Panc1 (cell line): ENCODE results near the gene NDUFB3. TPM values are rescaled to one million over a fixed set of nuclear protein-coding genes. Genes with fewer than 3 reads are reported as not detected.
A peak's percentile ranks its signal among the peaks of the same experiment; 100 is the strongest.
"Not testable (repeated sequence)": the region's sequence is repeated elsewhere in the genome, so short reads cannot be mapped to it uniquely, and the experiment has no call there.

Source experiments
- ATAC-seq: fragments of 200-7000 bp; cut with Tn5 transposase; 2 replicates; pipeline ENCODE4 v1.9.1; 2020; ENCODE audit warnings: mild to moderate bottlenecking, moderate library complexity
- BruUV-seq: library from RNA; stranded (reverse); fragments of 400-500 nt; replicated peaks from 2 replicates; lab custom pipeline; 2021; lab: Mats Ljungman, UMichigan
- CTCF ChIA-PET: fragments of 300-600 bp; sonication (Branson Sonifier 250); formaldehyde crosslinking; loops from one replicate; lab custom pipeline; 2022; ENCODE audit warnings: antibody characterized with exemption; lab: Charles Lee
- POLR2A ChIA-PET: fragments of 300-600 bp; sonication (Branson Sonifier 250); formaldehyde crosslinking; loops from one replicate; lab custom pipeline; 2022; ENCODE audit warnings: antibody characterized with exemption; lab: Charles Lee
- DNase-seq: peaks from one replicate; pipeline ENCODE4 v3.0.0-alpha.2; 2010; ENCODE audit warnings: low read depth, low spot score
- H3K27ac ChIP-seq: 2 replicates; pipeline ENCODE4 v1.5.1; 2011; ENCODE audit warnings: mild to moderate bottlenecking, low read length, inconsistent platforms
- H3K27me3 ChIP-seq: fragments of 200-500 bp; sonication (Bioruptor generic); 2 replicates; pipeline ENCODE4 v1.6.0; 2014; ENCODE audit warnings: low read length, inconsistent platforms; ENCODE audit not compliant: control insufficient read depth, insufficient read depth
- H3K36me3 ChIP-seq: fragments of 200-500 bp; sonication (Bioruptor generic); 2 replicates; pipeline ENCODE4 v1.5.1; 2014; ENCODE audit warnings: inconsistent platforms, mild to moderate bottlenecking, low read length, moderate library complexity; ENCODE audit not compliant: control insufficient read depth, insufficient read depth
- H3K4me1 ChIP-seq: 2 replicates; pipeline ENCODE4 v1.5.1; 2011; ENCODE audit warnings: inconsistent platforms, mild to moderate bottlenecking, low read length, moderate library complexity; ENCODE audit not compliant: control insufficient read depth, insufficient read depth
- H3K4me3 ChIP-seq, 2 experiments: 2 replicates each; pipeline ENCODE4 v1.5.1; 2011 to 2012; ENCODE audit warnings: low read depth in 2 of 2, low read length in 2 of 2, mild to moderate bottlenecking in 2 of 2, inconsistent platforms in 1 of 2, moderate library complexity in 1 of 2
- H3K9me3 ChIP-seq: fragments of 200-500 bp; sonication (Bioruptor generic); 2 replicates; pipeline ENCODE4 v1.5.1; 2014; ENCODE audit warnings: low read depth, mild to moderate bottlenecking, inconsistent platforms, low read length, moderate library complexity; ENCODE audit not compliant: control insufficient read depth, insufficient read depth
- CTCF ChIP-seq: fragments of 450-650 bp; IDR thresholded peaks from 2 replicates; pipeline ENCODE4 v1.5.1; 2017; ENCODE audit warnings: mild to moderate bottlenecking
- POLR2AphosphoS5 ChIP-seq: IDR thresholded peaks from 2 replicates; pipeline ENCODE4 v1.6.1; 2012; ENCODE audit warnings: mild to moderate bottlenecking, low read depth, low read length, moderate library complexity
- TCF7L2 ChIP-seq: IDR thresholded peaks from 2 replicates; pipeline ENCODE4 v1.6.1; 2011; ENCODE audit warnings: mild to moderate bottlenecking, low read depth, low read length, inconsistent platforms
- in situ Hi-C: cut with HindIII; loops from 2 replicates; pipeline ENCODE4 v1.10.0; 2016; ENCODE audit warnings: low sequenced_read_pairs, low pct_unique_long_range_greater_than_20kb
- intact Hi-C: fragments of 100-400 bp; cut with micrococcal nuclease; formaldehyde crosslinking; loops from one replicate; pipeline ENCODE4 v1.10.0; 2022; ENCODE audit not compliant: unreplicated experiment
- total RNA-seq: library from RNA; stranded (reverse); gene quantifications from one replicate; pipeline ENCODE4 v1.2.1, GENCODE V29; 2021; ENCODE audit not compliant: unreplicated experiment

Gene NDUFB3
- total RNA-seq, 1 experiment from 2014 or later, result 88.6 TPM

DNA sequence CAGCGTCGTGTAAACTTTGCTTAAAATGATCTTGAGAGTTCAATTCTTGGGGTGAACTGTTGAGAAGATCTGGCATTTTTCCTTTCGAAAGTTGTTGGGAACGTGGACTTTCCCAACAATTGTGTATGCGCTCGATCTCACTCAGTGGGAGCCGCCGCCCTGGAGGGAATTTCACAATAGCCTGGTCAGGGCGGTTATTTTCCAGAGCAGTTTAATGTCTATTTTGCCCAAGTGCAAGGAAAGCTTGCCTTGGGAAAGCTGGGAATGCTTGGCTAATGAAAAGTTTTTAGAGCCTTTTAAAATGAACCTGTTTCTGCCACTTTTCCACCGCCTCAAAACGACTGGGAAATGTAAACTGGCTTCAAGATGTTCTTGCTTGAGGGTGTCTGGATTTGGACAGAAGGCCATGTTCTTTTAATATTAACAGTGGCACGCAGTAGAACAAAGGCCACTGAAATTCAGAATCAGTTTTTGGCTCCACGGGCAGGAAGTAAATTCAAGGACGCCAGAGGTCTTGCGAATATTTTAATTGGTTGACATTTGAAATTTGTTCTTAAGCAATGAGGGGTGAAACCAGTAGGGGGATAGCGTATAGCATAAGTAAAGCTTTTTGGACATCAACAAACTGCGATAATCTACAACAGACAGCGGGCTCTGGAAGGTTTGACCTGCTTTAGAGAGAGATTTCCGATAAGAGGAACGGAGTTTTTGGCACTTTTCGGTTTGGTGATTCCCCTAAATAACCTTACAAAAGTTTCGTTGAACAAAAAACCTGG is 45.3 kb downstream of the NDUFB3 start:
- DNase-seq (peak; percentile 69), ATAC-seq (peak; percentile 31)
- BruUV-seq, result no TSS peak
- no peaks in the 10 kb centered on the region for H3K36me3 ChIP-seq
- ChIA-PET POLR2A (interaction anchor here (0.6 to 1.2 kb wide), 4 partner anchors 10 to 153 kb away, joined by 3 to 11 read pairs (median 8); no protein-coding TSS in a partner anchor), CTCF (interaction anchor here (1.1 kb wide), 1 partner anchor 41 kb away, joined by 6 read pairs; no protein-coding TSS in a partner anchor)
- TF ChIP-seq CTCF, result no peak; the same call in 1 of the 2 replicates
- H3K27ac ChIP-seq, result peak overlapping the region; percentile 100
- peaks cover 36% of the 10 kb centered on the region for H3K4me1 ChIP-seq
- H3K4me3 ChIP-seq, result peak overlapping the region; percentile 67 to 84
- no peaks in the 10 kb centered on the region for H3K27me3 ChIP-seq
- intact Hi-C loops, result no loop called here
- in situ Hi-C loops, result no loop called here
- H3K9me3 ChIP-seq, result no peaks in the 10 kb centered on the region

- peak overlapping the region; percentile 100 for H3K27ac ChIP-seq
- ATAC-seq, H3K36me3 ChIP-seq, in situ Hi-C loops, H3K27me3 ChIP-seq, DNase-seq, intact Hi-C loops, H3K9me3 ChIP-seq: not testable (repeated sequence)
- CTCF ChIA-PET, result interaction anchor here (0.7 to 0.8 kb wide), 2 partner anchors 40 to 162 kb away, joined by 4 to 5 read pairs; no protein-coding TSS in a partner anchor
- TSS peak; percentile 58 for BruUV-seq
- peak overlapping the region; percentile 67 to 84 for H3K4me3 ChIP-seq
- POLR2A ChIA-PET, result interaction anchor here (0.7 to 1.2 kb wide), 2 partner anchors 9 to 12 kb away, joined by 5 to 10 read pairs; no protein-coding TSS in a partner anchor
- peaks cover 42% of the 10 kb centered on the region for H3K4me1 ChIP-seq
Observed at GRCh38 chr2:201117735-201118094, 45.9 kb downstream of the NDUFB3 start.

- intact Hi-C loops, result no loop called here
- in situ Hi-C loops, result no loop called here
Observed at GRCh38 chr2:201118121-201118960, 46.5 kb downstream of the NDUFB3 start.

More at GRCh38 chr2:201118121-201118960, 46.5 kb downstream of the NDUFB3 start:
- H3K36me3 ChIP-seq, result no peaks in the 10 kb centered on the region
- no TSS peak for BruUV-seq
- DNase-seq (peak; percentile 73), ATAC-seq (peak; percentile 63)
- POLR2A ChIA-PET, result interaction anchor here (0.6 to 1.2 kb wide), 2 partner anchors 8 to 40 kb away, joined by 4 to 5 read pairs; no protein-coding TSS in a partner anchor
- no peaks in the 10 kb centered on the region for H3K9me3 ChIP-seq
- peaks cover 48% of the 10 kb centered on the region for H3K4me1 ChIP-seq
- H3K27ac ChIP-seq, result peak overlapping the region; percentile 100
- CTCF ChIA-PET, result interaction anchor here (0.7 to 0.8 kb wide), 2 partner anchors 40 to 162 kb away, joined by 4 to 5 read pairs; no protein-coding TSS in a partner anchor
- peak; percentile 32; the same call in 1 of the 2 replicates for TF ChIP-seq POLR2AphosphoS5
- TF ChIP-seq CTCF, result peak; percentile 76
- no peak for TF ChIP-seq TCF7L2
- H3K27me3 ChIP-seq, result no peaks in the 10 kb centered on the region
- peak overlapping the region; percentile 67 to 84 for H3K4me3 ChIP-seq
